Measurements from ENCODE around the gene MAN2C1. TPM values are rescaled to one million over a fixed set of nuclear protein-coding genes. Genes with fewer than 3 reads are reported as not detected.
A peak's percentile ranks its signal among the peaks of the same experiment; 100 is the strongest.
"Not testable (repeated sequence)": the region's sequence is repeated elsewhere in the genome, so short reads cannot be mapped to it uniquely, and the experiment has no call there.

The MAN2C1 gene
- polyA plus RNA-seq, 1 donor = 211 TPM

GRCh38 chr15:75354454-75354853 lies 14.0 kb downstream of the MAN2C1 start:
- Histone ChIP-seq H3K36me3 (ENCODE audit: control insufficient read depth, insufficient read depth, low read length) (peaks cover 51% of the 10 kb centered on the region), H3K4me1 (ENCODE audit: control insufficient read depth, insufficient read depth, low read length) (no peaks in the 10 kb centered on the region), H3K27ac (ENCODE audit: low read length) (no peak overlapping the region), H3K9me3 (ENCODE audit: control insufficient read depth, low read depth, low read length) (no peaks in the 10 kb centered on the region), H3K27me3 (ENCODE audit: control insufficient read depth, insufficient read depth, low read length) (no peaks in the 10 kb centered on the region), H3K4me3 (ENCODE audit: low read length) (no peak overlapping the region)
- WGBS (ENCODE audit: insufficient coverage, low lambda C conversion rate) = no CpG with 5 or more reads among the region's 7 CpGs
- DNase-seq = no peak

- peaks cover 5% of the 10 kb centered on the region for H3K27me3 ChIP-seq (ENCODE audit: control insufficient read depth, insufficient read depth, low read length)
- peaks cover 7% of the 10 kb centered on the region for H3K4me1 ChIP-seq (ENCODE audit: control insufficient read depth, insufficient read depth, low read length)
- no peak overlapping the region for H3K27ac ChIP-seq (ENCODE audit: low read length)
- WGBS (ENCODE audit: insufficient coverage, low lambda C conversion rate) = no CpG with 5 or more reads among the region's 7 CpGs
- H3K36me3 ChIP-seq (ENCODE audit: control insufficient read depth, insufficient read depth, low read length) = peaks cover 44% of the 10 kb centered on the region
- peaks cover 4% of the 10 kb centered on the region for H3K9me3 ChIP-seq (ENCODE audit: control insufficient read depth, low read depth, low read length)
- H3K4me3 ChIP-seq (ENCODE audit: low read length) = no peak overlapping the region
- no peak for DNase-seq
These were observed 14.8 kb downstream of the MAN2C1 start for GRCh38 chr15:75353604-75354003.

- H3K9me3 ChIP-seq (ENCODE audit: control insufficient read depth, low read depth, low read length) = peaks cover 4% of the 10 kb centered on the region
- H3K4me1 ChIP-seq (ENCODE audit: control insufficient read depth, insufficient read depth, low read length) = peaks cover 8% of the 10 kb centered on the region
- no CpG with 5 or more reads among the region's 16 CpGs for WGBS (ENCODE audit: insufficient coverage, low lambda C conversion rate)
- peaks cover 5% of the 10 kb centered on the region for H3K27me3 ChIP-seq (ENCODE audit: control insufficient read depth, insufficient read depth, low read length)
- H3K36me3 ChIP-seq (ENCODE audit: control insufficient read depth, insufficient read depth, low read length) = peaks cover 36% of the 10 kb centered on the region
- no peak for DNase-seq
- no peak overlapping the region for H3K4me3 ChIP-seq (ENCODE audit: low read length)
- no peak overlapping the region for H3K27ac ChIP-seq (ENCODE audit: low read length)
These were observed 16.0 kb downstream of the MAN2C1 start for GRCh38 chr15:75352186-75353080.

- Histone ChIP-seq H3K36me3 (ENCODE audit: control insufficient read depth, insufficient read depth, low read length) (peaks cover 20% of the 10 kb centered on the region), H3K4me3 (ENCODE audit: low read length) (no peak overlapping the region), H3K27me3 (ENCODE audit: control insufficient read depth, insufficient read depth, low read length) (peaks cover 5% of the 10 kb centered on the region), H3K27ac (ENCODE audit: low read length) (no peak overlapping the region), H3K4me1 (ENCODE audit: control insufficient read depth, insufficient read depth, low read length) (peaks cover 11% of the 10 kb centered on the region), H3K9me3 (ENCODE audit: control insufficient read depth, low read depth, low read length) (peaks cover 4% of the 10 kb centered on the region)
- DNase-seq = no peak
- WGBS (ENCODE audit: insufficient coverage, low lambda C conversion rate) = no CpG with 5 or more reads among the region's 7 CpGs
These were observed 17.6 kb downstream of the MAN2C1 start for GRCh38 chr15:75350601-75351361.

GRCh38 chr15:75349851-75350588 lies 18.4 kb downstream of the MAN2C1 start:
- WGBS (ENCODE audit: insufficient coverage, low lambda C conversion rate) = no CpG with 5 or more reads among the region's 9 CpGs
- H3K4me3 ChIP-seq (ENCODE audit: low read length) = no peak overlapping the region
- peaks cover 13% of the 10 kb centered on the region for H3K36me3 ChIP-seq (ENCODE audit: control insufficient read depth, insufficient read depth, low read length)
- H3K27me3 ChIP-seq (ENCODE audit: control insufficient read depth, insufficient read depth, low read length) = peaks cover 5% of the 10 kb centered on the region
- no peak for DNase-seq
- peaks cover 4% of the 10 kb centered on the region for H3K9me3 ChIP-seq (ENCODE audit: control insufficient read depth, low read depth, low read length)
- H3K27ac ChIP-seq (ENCODE audit: low read length) = no peak overlapping the region
- peaks cover 11% of the 10 kb centered on the region for H3K4me1 ChIP-seq (ENCODE audit: control insufficient read depth, insufficient read depth, low read length)

- H3K27ac ChIP-seq (ENCODE audit: low read length); H3K9me3 ChIP-seq (ENCODE audit: control insufficient read depth, low read depth, low read length); H3K4me3 ChIP-seq (ENCODE audit: low read length); DNase-seq; H3K27me3 ChIP-seq (ENCODE audit: control insufficient read depth, insufficient read depth, low read length): not testable (repeated sequence)
- WGBS (ENCODE audit: insufficient coverage, low lambda C conversion rate) = no CpG with 5 or more reads among the region's 8 CpGs
- Histone ChIP-seq H3K36me3 (ENCODE audit: control insufficient read depth, insufficient read depth, low read length) (peaks cover 10% of the 10 kb centered on the region), H3K4me1 (ENCODE audit: control insufficient read depth, insufficient read depth, low read length) (peaks cover 11% of the 10 kb centered on the region)
These were observed 19.1 kb downstream of the MAN2C1 start for GRCh38 chr15:75349351-75349669.

GRCh38 chr15:75348562-75349350 lies 19.7 kb downstream of the MAN2C1 start:
- H3K4me3 ChIP-seq (ENCODE audit: low read length) = peak overlapping the region; percentile 81
- peak in 1 of 2 donors; percentile 56 for DNase-seq
- peaks cover 5% of the 10 kb centered on the region for H3K27me3 ChIP-seq (ENCODE audit: control insufficient read depth, insufficient read depth, low read length)
- H3K4me1 ChIP-seq (ENCODE audit: control insufficient read depth, insufficient read depth, low read length) = peaks cover 11% of the 10 kb centered on the region
- WGBS (ENCODE audit: insufficient coverage, low lambda C conversion rate) = no CpG with 5 or more reads among the region's 46 CpGs
- H3K27ac ChIP-seq (ENCODE audit: low read length) = no peak overlapping the region
- peaks cover 4% of the 10 kb centered on the region for H3K9me3 ChIP-seq (ENCODE audit: control insufficient read depth, low read depth, low read length)
- H3K36me3 ChIP-seq (ENCODE audit: control insufficient read depth, insufficient read depth, low read length) = peaks cover 7% of the 10 kb centered on the region

GRCh38 chr15:75348034-75348561 lies 20.3 kb downstream of the MAN2C1 start:
- H3K27me3 ChIP-seq (ENCODE audit: control insufficient read depth, insufficient read depth, low read length) = peaks cover 5% of the 10 kb centered on the region
- no CpG with 5 or more reads among the region's 45 CpGs for WGBS (ENCODE audit: insufficient coverage, low lambda C conversion rate)
- peaks cover 4% of the 10 kb centered on the region for H3K9me3 ChIP-seq (ENCODE audit: control insufficient read depth, low read depth, low read length)
- H3K27ac ChIP-seq (ENCODE audit: low read length) = no peak overlapping the region
- peaks cover 11% of the 10 kb centered on the region for H3K4me1 ChIP-seq (ENCODE audit: control insufficient read depth, insufficient read depth, low read length)
- peak in 1 of 2 donors; percentile 36 for DNase-seq
- H3K36me3 ChIP-seq (ENCODE audit: control insufficient read depth, insufficient read depth, low read length) = peaks cover 3% of the 10 kb centered on the region
- peak overlapping the region; percentile 81 for H3K4me3 ChIP-seq (ENCODE audit: low read length)

- 6% methylated on average over 8 of the region's 65 CpGs for WGBS (ENCODE audit: insufficient coverage, low lambda C conversion rate)
- peaks cover 11% of the 10 kb centered on the region for H3K4me1 ChIP-seq (ENCODE audit: control insufficient read depth, insufficient read depth, low read length)
- H3K27ac ChIP-seq (ENCODE audit: low read length) = peak overlapping the region; percentile 35
- peaks cover 5% of the 10 kb centered on the region for H3K27me3 ChIP-seq (ENCODE audit: control insufficient read depth, insufficient read depth, low read length)
- H3K36me3 ChIP-seq (ENCODE audit: control insufficient read depth, insufficient read depth, low read length) = no peaks in the 10 kb centered on the region
- DNase-seq = peak in 1 of 2 donors; percentile 78
- H3K9me3 ChIP-seq (ENCODE audit: control insufficient read depth, low read depth, low read length) = peaks cover 4% of the 10 kb centered on the region
- peak overlapping the region; percentile 81 for H3K4me3 ChIP-seq (ENCODE audit: low read length)
These were observed 21.0 kb downstream of the MAN2C1 start for GRCh38 chr15:75347222-75348033.

Measured in large intestine (tissue), 3 donors.